GM23248 (cell line): ENCODE results near the gene TFF1. TPM values are rescaled to one million over a fixed set of nuclear protein-coding genes. Genes with fewer than 3 reads are reported as not detected.

Experiments used
- DNase-seq: peaks from one replicate; pipeline ENCODE4 v3.0.0-alpha.2; 2015
- H2AFZ ChIP-seq: fragments of 200-600 bp; sonication (generic); 2 replicates; pipeline ENCODE4 v1.6.1; 2016; ENCODE audit warnings: antibody characterized with exemption
- H3F3A ChIP-seq: fragments of 200-600 bp; sonication (generic); 2 replicates; pipeline ENCODE4 v1.6.1; 2016; ENCODE audit warnings: mild to moderate bottlenecking, antibody characterized with exemption, mixed run types; ENCODE audit not compliant: insufficient read depth
- H3K27ac ChIP-seq: fragments of 200-600 bp; sonication (generic); 2 replicates; pipeline ENCODE4 v1.5.1; 2016; ENCODE audit warnings: mild to moderate bottlenecking
- H3K27me3 ChIP-seq: fragments of 200-600 bp; sonication (generic); replicated peaks from 2 replicates; pipeline ENCODE4 v1.6.1; 2016; ENCODE audit warnings: mild to moderate bottlenecking; ENCODE audit not compliant: insufficient read depth
- H3K36me3 ChIP-seq: fragments of 200-600 bp; sonication (generic); 2 replicates; pipeline ENCODE4 v1.6.1; 2016; ENCODE audit warnings: low read depth, mild to moderate bottlenecking
- H3K4me1 ChIP-seq: fragments of 200-600 bp; sonication (generic); 2 replicates; pipeline ENCODE4 v1.6.1; 2016; ENCODE audit warnings: mild to moderate bottlenecking; ENCODE audit not compliant: insufficient read depth
- H3K4me2 ChIP-seq: fragments of 200-600 bp; sonication (generic); one replicate; pipeline ENCODE4 v1.6.1; 2016; ENCODE audit warnings: mild to moderate bottlenecking; ENCODE audit not compliant: unreplicated experiment
- H3K4me3 ChIP-seq: fragments of 200-600 bp; sonication (generic); 2 replicates; pipeline ENCODE4 v1.5.1; 2016; ENCODE audit warnings: mild to moderate bottlenecking
- H3K79me2 ChIP-seq: fragments of 200-600 bp; sonication (generic); 2 replicates; pipeline ENCODE4 v1.6.1; 2016; ENCODE audit warnings: mild to moderate bottlenecking; ENCODE audit not compliant: insufficient read depth
- H3K9ac ChIP-seq: fragments of 200-600 bp; sonication (generic); 2 replicates; pipeline ENCODE4 v1.6.1; 2016; ENCODE audit warnings: mild to moderate bottlenecking
- H3K9me2 ChIP-seq: fragments of 200-600 bp; sonication (generic); 2 replicates; pipeline ENCODE4 v1.6.1; 2016; ENCODE audit warnings: mixed run types, mild to moderate bottlenecking, moderate library complexity; ENCODE audit not compliant: insufficient read depth
- H3K9me3 ChIP-seq: fragments of 200-600 bp; sonication (generic); one replicate; pipeline ENCODE4 v1.6.1; 2017; ENCODE audit warnings: low read depth
- H4K20me1 ChIP-seq: fragments of 200-600 bp; sonication (generic); 2 replicates; pipeline ENCODE4 v1.6.0; 2016; ENCODE audit not compliant: insufficient read depth
- EZH2 ChIP-seq: fragments of 200-600 bp; sonication (generic); IDR thresholded peaks from 2 replicates; pipeline ENCODE4 v1.6.1; 2018; ENCODE audit warnings: antibody characterized with exemption, mild to moderate bottlenecking; ENCODE audit not compliant: insufficient read depth, poor library complexity, severe bottlenecking
- EZH2phosphoT487 ChIP-seq: fragments of 200-600 bp; sonication (generic); IDR thresholded peaks from 2 replicates; pipeline ENCODE4 v1.6.1; 2018; ENCODE audit warnings: antibody characterized with exemption, moderate library complexity, mild to moderate bottlenecking, low read depth; ENCODE audit not compliant: insufficient read depth
- WGBS, 2 experiments: methylation state at CpG; one replicate each; pipeline ENCODE4 v1.1.6; 2015 to 2017; ENCODE audit warnings: low lambda C conversion rate in 2 of 2, low coverage in 1 of 2; ENCODE audit errors: missing lambda C conversion rate in 2 of 2; 5-methylcytosine and 5-hydroxymethylcytosine counted together
- in situ Hi-C: fragments of 300-500 bp; cut with MboI; formaldehyde crosslinking; loops from 2 replicates; pipeline ENCODE4 v1.15.0; 2020
- polyA plus RNA-seq: library from polyadenylated mRNA; unstranded; fragments of >200 nt; fragmentation: Nextera tagmentation; extraction: Ambion mirVana; gene quantifications from 2 replicates; pipeline ENCODE4 v1.2.1, GENCODE V29; 2016
- total RNA-seq: library from RNA; depleted of rRNA; stranded (reverse); fragments of >200 nt; shearing (Covaris generic); gene quantifications from 2 replicates; pipeline ENCODE4 v1.2.3, GENCODE V29; 2014

Gene TFF1
- total and polyA plus RNA-seq, 2 experiments from 2014 or later: not detected

- Histone ChIP-seq H3K27me3 (peaks cover 3% of the 10 kb centered on the region; the same call in 1 of the 2 replicates), H3K27ac (no peak overlapping the region), H3K36me3 (no peaks in the 10 kb centered on the region), H3K79me2 (no peaks in the 10 kb centered on the region), H2AFZ (no peak overlapping the region), H3F3A (no peaks in the 10 kb centered on the region), H3K4me2 (no peak overlapping the region), H3K9me3 (no peaks in the 10 kb centered on the region), H3K9ac (no peak overlapping the region), H3K4me1 (no peaks in the 10 kb centered on the region), H3K4me3 (no peak overlapping the region), H4K20me1 (no peaks in the 10 kb centered on the region), H3K9me2 (no peaks in the 10 kb centered on the region)
- DNase-seq: no peak
- 61 to 65% methylated on average over 11 of the region's 11 CpGs for WGBS, 2 experiments
- in situ Hi-C loops: no loop called here
- TF ChIP-seq EZH2 (no peak), EZH2phosphoT487 (no peak)
Observed at GRCh38 chr21:42386034-42386591, 19.8 kb upstream of the TFF1 start.

- Histone ChIP-seq H3F3A (no peaks in the 10 kb centered on the region), H3K4me1 (no peaks in the 10 kb centered on the region), H3K9ac (no peak overlapping the region), H3K4me3 (no peak overlapping the region), H3K27ac (no peak overlapping the region), H4K20me1 (no peaks in the 10 kb centered on the region), H3K9me3 (no peaks in the 10 kb centered on the region), H3K36me3 (no peaks in the 10 kb centered on the region), H3K4me2 (no peak overlapping the region), H3K27me3 (peaks cover 3% of the 10 kb centered on the region; the same call in 1 of the 2 replicates), H3K9me2 (no peaks in the 10 kb centered on the region), H3K79me2 (no peaks in the 10 kb centered on the region), H2AFZ (no peak overlapping the region)
- TF ChIP-seq EZH2 (no peak), EZH2phosphoT487 (no peak)
- in situ Hi-C loops: no loop called here
- 48 to 52% methylated on average over 5 of the region's 5 CpGs for WGBS, 2 experiments
- DNase-seq: no peak
Observed at GRCh38 chr21:42385619-42386018, 19.3 kb upstream of the TFF1 start.

GRCh38 chr21:42384989-42385388 is 18.7 kb upstream of the TFF1 start:
- Histone ChIP-seq H3K9ac (no peak overlapping the region), H2AFZ (no peak overlapping the region), H3K36me3 (no peaks in the 10 kb centered on the region), H3K9me2 (no peaks in the 10 kb centered on the region), H4K20me1 (no peaks in the 10 kb centered on the region), H3K9me3 (no peaks in the 10 kb centered on the region), H3F3A (no peaks in the 10 kb centered on the region), H3K27ac (no peak overlapping the region), H3K4me1 (no peaks in the 10 kb centered on the region), H3K27me3 (peaks cover 3% of the 10 kb centered on the region; the same call in 1 of the 2 replicates), H3K4me2 (no peak overlapping the region), H3K4me3 (no peak overlapping the region), H3K79me2 (no peaks in the 10 kb centered on the region)
- no peak for DNase-seq
- TF ChIP-seq EZH2phosphoT487 (no peak), EZH2 (no peak)
- in situ Hi-C loops: no loop called here
- WGBS, 2 experiments: 34 to 39% methylated on average over 2 of the region's 2 CpGs

GRCh38 chr21:42384156-42384945 is 18.0 kb upstream of the TFF1 start:
- Histone ChIP-seq H3K27ac (no peak overlapping the region), H3K9me2 (no peaks in the 10 kb centered on the region), H3F3A (no peaks in the 10 kb centered on the region), H3K27me3 (0 out of 2 replicates have a peak, but pooled peaks cover 3% of the 10 kb centered on the region), H2AFZ (no peak overlapping the region), H3K4me2 (no peak overlapping the region), H3K9me3 (no peaks in the 10 kb centered on the region), H3K9ac (no peak overlapping the region), H3K4me3 (no peak overlapping the region), H4K20me1 (no peaks in the 10 kb centered on the region), H3K4me1 (no peaks in the 10 kb centered on the region), H3K79me2 (no peaks in the 10 kb centered on the region), H3K36me3 (no peaks in the 10 kb centered on the region)
- in situ Hi-C loops: no loop called here
- no peak for DNase-seq
- 61 to 64% methylated on average over 8 of the region's 8 CpGs for WGBS, 2 experiments
- TF ChIP-seq EZH2: no peak
- no peak for TF ChIP-seq EZH2phosphoT487
